Choroid plexus epithelial cell (primary cell): ENCODE measurements around the gene ADCY4.

ENCODE experiments used
- DNase-seq: peaks from one replicate; pipeline ENCODE4 v3.0.0-alpha.2; 2010; ENCODE audit warnings: low read depth
- H3K4me3 ChIP-seq: 2 replicates; pipeline ENCODE4 v1.5.1; 2011; ENCODE audit warnings: low read depth, mild to moderate bottlenecking, control low read depth, low read length, moderate library complexity
- TF ChIP-seq, protein P1 (sequence below): conservative IDR thresholded peaks from 2 replicates; pipeline ENCODE4 v1.5.1; 2011; ENCODE audit warnings: low read depth, mild to moderate bottlenecking, control low read depth, inconsistent platforms, low read length, moderate library complexity

Gene ADCY4

GRCh38 chr14:24366413-24366720 lies 31.5 kb upstream of the ADCY4 start:
- TF ChIP-seq, protein P1, sequence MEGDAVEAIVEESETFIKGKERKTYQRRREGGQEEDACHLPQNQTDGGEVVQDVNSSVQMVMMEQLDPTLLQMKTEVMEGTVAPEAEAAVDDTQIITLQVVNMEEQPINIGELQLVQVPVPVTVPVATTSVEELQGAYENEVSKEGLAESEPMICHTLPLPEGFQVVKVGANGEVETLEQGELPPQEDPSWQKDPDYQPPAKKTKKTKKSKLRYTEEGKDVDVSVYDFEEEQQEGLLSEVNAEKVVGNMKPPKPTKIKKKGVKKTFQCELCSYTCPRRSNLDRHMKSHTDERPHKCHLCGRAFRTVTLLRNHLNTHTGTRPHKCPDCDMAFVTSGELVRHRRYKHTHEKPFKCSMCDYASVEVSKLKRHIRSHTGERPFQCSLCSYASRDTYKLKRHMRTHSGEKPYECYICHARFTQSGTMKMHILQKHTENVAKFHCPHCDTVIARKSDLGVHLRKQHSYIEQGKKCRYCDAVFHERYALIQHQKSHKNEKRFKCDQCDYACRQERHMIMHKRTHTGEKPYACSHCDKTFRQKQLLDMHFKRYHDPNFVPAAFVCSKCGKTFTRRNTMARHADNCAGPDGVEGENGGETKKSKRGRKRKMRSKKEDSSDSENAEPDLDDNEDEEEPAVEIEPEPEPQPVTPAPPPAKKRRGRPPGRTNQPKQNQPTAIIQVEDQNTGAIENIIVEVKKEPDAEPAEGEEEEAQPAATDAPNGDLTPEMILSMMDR, result no peak
- no peak for DNase-seq
- H3K4me3 ChIP-seq, result peak overlapping the region; percentile 84

- peak overlapping the region; percentile 46 for H3K4me3 ChIP-seq
Observed at GRCh38 chr14:24365600-24366412, 30.9 kb upstream of the ADCY4 start.

DNA sequence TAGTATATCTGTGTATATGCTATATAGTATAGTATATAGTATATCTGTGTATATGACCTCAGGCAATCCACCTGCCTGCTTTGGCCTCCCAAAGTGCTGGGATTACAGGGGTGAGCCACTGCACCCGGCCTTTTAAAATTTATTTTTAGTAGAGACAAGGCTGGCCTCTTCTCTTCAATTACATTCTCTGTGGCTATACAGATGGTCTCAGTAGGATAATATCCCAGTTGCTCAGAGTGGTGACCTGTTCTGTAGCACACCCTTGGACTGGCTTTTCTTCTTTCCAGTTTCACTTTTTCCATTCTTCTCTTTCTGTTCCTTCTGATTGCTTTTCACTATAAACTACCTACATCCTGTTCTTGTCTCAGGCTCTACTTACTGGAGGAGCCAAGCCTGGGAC lies 30.0 kb upstream of the ADCY4 start:
- DNase-seq, result no peak
- TF ChIP-seq, protein P1, result no peak
- no peak overlapping the region for H3K4me3 ChIP-seq

More at GRCh38 chr14:24365600-24366412, 30.9 kb upstream of the ADCY4 start:
- peak; percentile 97 for DNase-seq
- TF ChIP-seq, protein P1, result peak; percentile 92

DNA sequence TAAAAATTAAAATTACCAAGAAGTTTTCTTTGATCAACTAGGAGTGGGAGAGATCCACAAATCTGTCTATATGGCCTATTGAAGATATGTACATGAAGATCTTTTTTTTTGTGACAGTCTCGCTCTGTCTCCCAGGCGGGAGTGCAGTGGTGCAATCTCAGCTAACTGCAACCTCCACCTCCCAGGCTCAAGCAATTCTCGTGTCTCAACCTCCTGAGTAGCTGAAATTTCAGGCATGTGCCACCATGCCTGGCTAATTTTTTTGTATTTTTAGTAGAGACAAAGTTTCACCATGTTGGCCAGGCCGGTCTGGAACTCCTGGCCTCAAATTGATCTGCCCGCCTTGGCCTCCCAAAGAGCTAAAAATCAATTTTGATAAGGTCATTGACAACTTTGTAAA lies 28.5 kb upstream of the ADCY4 start:
- no peak for DNase-seq
- no peak overlapping the region for H3K4me3 ChIP-seq
- TF ChIP-seq, protein P1, result no peak

- DNase-seq, result no peak
- H3K4me3 ChIP-seq, result no peak overlapping the region
- TF ChIP-seq, protein P1, result no peak
Observed at GRCh38 chr14:24362241-24362960, 27.5 kb upstream of the ADCY4 start.

GRCh38 chr14:24361326-24361725 lies 26.5 kb upstream of the ADCY4 start:
- TF ChIP-seq, protein P1, result no peak
- no peak overlapping the region for H3K4me3 ChIP-seq
- DNase-seq, result no peak
